VCaP (cell line): Measurements from ENCODE around the gene TPK1.
A peak's percentile ranks its signal among the peaks of the same experiment; 100 is the strongest.

Experiments used
- H3K27ac ChIP-seq: fragments of 450-650 bp; 2 replicates; pipeline ENCODE4 v1.5.1; 2017
- CTCF ChIP-seq: fragments of 450-650 bp; conservative IDR thresholded peaks from 2 replicates; pipeline ENCODE4 v1.5.1; 2017; ENCODE audit warnings: mild to moderate bottlenecking, moderate library complexity

TPK1 gene

GRCh38 chr7:144473908-144474307, 361.9 kb downstream of the TPK1 start:
- TF ChIP-seq CTCF: no peak
- H3K27ac ChIP-seq: no peak overlapping the region

- H3K27ac ChIP-seq: no peak overlapping the region
- TF ChIP-seq CTCF: no peak
These were observed 365.8 kb downstream of the TPK1 start for GRCh38 chr7:144470078-144470477.

- no peak for TF ChIP-seq CTCF
- H3K27ac ChIP-seq: no peak overlapping the region
These were observed 366.7 kb downstream of the TPK1 start for GRCh38 chr7:144468990-144469732.

- no peak overlapping the region for H3K27ac ChIP-seq
These were observed 376.2 kb downstream of the TPK1 start for GRCh38 chr7:144459635-144460034.

GRCh38 chr7:144455040-144455404, 380.8 kb downstream of the TPK1 start:
- no peak for TF ChIP-seq CTCF
- H3K27ac ChIP-seq: no peak overlapping the region

More at GRCh38 chr7:144459635-144460034, 376.2 kb downstream of the TPK1 start:
- no peak for TF ChIP-seq CTCF

GRCh38 chr7:144454256-144455039, 381.4 kb downstream of the TPK1 start:
- peak; percentile 87 for TF ChIP-seq CTCF

GRCh38 chr7:144452064-144452463, 383.8 kb downstream of the TPK1 start:
- no peak for TF ChIP-seq CTCF

More at GRCh38 chr7:144454256-144455039, 381.4 kb downstream of the TPK1 start:
- no peak overlapping the region for H3K27ac ChIP-seq

More at GRCh38 chr7:144452064-144452463, 383.8 kb downstream of the TPK1 start:
- peak overlapping the region; percentile 65 for H3K27ac ChIP-seq
